Gastroesophageal sphincter (tissue), 3 donors: ENCODE measurements around the gene TNFRSF12A.

ENCODE experiments used
- EP300 ChIP-seq: sonication (generic); formaldehyde crosslinking; IDR thresholded peaks from one replicate; pipeline ENCODE4 v1.6.1; 2017; ENCODE audit warnings: antibody characterized with exemption, mild to moderate bottlenecking
- POLR2A ChIP-seq, 2 donors: fragments of 450-650 bp; IDR thresholded peaks; one replicate each; pipeline ENCODE4 v1.6.1; 2017; ENCODE audit warnings: antibody characterized with exemption in 2 of 2, mild to moderate bottlenecking in 2 of 2, moderate library complexity in 1 of 2
- POLR2AphosphoS5 ChIP-seq: sonication (generic); formaldehyde crosslinking; IDR thresholded peaks from one replicate; pipeline ENCODE4 v1.6.1; 2017; ENCODE audit warnings: antibody characterized with exemption
- TF ChIP-seq, protein P1 (sequence below), 4 experiments: fragments of 200-600 bp in 2 of 4; fragments of 450-650 bp in 2 of 4; sonication (generic) in 1 of 4; IDR thresholded peaks; one replicate each; pipeline ENCODE4 v1.5.1; 2017 to 2019; ENCODE audit warnings: antibody characterized with exemption in 4 of 4, mild to moderate bottlenecking in 2 of 4, moderate library complexity in 2 of 4

DNA sequence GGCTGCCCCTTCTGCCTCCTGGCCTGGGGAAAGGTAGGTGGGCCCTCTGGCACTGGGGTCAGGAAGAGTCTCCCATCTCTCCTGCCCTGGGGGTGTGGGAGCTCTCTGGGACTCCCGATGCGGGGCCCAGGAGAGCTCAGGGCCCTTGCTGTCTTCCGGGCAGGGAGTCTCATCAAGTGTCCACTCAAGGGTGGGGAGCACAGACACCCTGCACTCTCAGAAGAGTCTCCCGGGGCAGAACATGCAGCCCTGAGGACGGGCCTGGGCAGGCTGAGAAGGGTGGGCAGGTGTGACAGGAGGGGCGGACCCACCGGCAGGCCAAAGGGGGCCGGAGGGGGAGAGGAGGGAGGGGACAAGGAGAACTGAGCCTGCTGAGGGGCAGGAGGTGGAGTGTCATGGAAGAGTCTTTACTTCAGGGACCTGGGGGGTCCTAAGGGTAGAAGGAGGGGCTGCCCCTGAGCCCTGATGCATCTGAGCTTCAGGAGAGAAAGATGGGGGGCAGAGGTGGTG is 31.5 kb upstream of the TNFRSF12A start:
- TF ChIP-seq EP300 (no peak), POLR2A (IDR thresholded peaks at IDR 0.05) (no peak), POLR2AphosphoS5 (no peak)
- TF ChIP-seq, protein P1, sequence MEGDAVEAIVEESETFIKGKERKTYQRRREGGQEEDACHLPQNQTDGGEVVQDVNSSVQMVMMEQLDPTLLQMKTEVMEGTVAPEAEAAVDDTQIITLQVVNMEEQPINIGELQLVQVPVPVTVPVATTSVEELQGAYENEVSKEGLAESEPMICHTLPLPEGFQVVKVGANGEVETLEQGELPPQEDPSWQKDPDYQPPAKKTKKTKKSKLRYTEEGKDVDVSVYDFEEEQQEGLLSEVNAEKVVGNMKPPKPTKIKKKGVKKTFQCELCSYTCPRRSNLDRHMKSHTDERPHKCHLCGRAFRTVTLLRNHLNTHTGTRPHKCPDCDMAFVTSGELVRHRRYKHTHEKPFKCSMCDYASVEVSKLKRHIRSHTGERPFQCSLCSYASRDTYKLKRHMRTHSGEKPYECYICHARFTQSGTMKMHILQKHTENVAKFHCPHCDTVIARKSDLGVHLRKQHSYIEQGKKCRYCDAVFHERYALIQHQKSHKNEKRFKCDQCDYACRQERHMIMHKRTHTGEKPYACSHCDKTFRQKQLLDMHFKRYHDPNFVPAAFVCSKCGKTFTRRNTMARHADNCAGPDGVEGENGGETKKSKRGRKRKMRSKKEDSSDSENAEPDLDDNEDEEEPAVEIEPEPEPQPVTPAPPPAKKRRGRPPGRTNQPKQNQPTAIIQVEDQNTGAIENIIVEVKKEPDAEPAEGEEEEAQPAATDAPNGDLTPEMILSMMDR (IDR thresholded peaks at IDR 0.05) = no peak
